Effector CD4-positive, alpha-beta T cell (primary cell): ENCODE results near the gene CMTM8.

Experiments used
- DNase-seq: peaks from one replicate; pipeline ENCODE4 v3.0.0-alpha.2; 2020

CMTM8 gene

GRCh38 chr3:32309654-32310242 lies 71.3 kb downstream of the CMTM8 start:
- no peak for DNase-seq

- DNase-seq, result no peak
Observed at GRCh38 chr3:32310336-32310735, 71.9 kb downstream of the CMTM8 start.

DNA sequence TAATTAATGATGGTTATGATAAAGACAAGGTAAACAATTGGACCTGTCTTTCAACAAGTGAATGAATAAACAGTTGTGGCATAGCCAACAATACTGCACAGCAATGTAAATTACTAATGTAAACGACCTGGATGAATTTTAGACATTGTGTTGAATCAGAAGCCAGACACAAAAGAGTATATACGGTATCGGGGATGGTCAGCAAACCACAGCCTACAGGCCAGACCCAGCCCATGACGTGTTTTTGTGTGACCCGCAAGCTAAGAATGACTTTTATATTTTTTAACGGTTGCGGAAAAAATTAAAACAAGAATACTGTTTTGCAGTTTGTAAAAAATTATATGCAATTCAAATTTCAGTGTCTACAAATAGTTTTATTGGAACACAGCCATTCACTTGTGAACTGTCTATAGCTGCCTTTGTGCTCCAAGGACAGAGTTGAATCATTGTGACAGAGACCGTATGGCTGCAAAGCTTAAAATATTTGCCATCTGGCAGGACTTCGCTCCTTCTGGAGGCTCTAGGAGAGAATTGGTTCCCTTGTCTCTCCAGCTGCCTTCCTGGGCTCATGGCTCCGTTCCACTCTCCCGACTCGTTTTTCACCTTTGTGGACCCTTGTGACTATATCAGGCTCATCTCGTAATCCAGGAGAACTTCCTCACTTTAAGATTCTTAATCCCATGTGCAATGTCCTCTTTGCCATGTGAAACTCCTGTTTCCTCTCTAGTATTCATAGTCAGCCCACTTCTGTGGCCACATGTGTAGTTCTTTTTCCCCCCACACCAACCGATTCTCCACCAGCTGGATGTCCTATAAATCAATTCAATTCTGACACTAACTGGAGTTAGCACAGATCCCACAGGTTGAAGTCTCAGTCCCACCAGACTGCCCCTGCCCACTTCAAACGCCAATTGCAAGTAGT lies 72.7 kb downstream of the CMTM8 start:
- DNase-seq, result no peak

DNA sequence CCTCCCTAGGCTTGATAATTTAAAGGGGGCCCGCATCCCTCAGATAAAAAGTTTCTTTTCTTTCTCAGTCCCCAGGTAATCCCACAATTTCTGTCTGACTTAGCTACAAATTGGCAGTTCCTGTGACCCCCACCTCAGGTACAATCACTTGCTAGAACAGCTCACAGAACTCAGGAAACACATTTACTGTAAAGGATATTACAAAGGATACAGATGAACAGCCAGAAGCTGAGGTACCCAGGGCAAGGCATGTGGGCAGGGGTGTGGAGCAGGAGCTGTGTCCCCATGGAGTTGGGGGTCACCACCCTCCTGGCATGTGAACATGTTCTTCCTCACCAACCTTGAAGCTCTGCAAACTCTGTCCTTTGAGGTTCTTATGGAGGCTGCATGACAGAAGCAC lies 73.8 kb downstream of the CMTM8 start:
- no peak for DNase-seq

DNA sequence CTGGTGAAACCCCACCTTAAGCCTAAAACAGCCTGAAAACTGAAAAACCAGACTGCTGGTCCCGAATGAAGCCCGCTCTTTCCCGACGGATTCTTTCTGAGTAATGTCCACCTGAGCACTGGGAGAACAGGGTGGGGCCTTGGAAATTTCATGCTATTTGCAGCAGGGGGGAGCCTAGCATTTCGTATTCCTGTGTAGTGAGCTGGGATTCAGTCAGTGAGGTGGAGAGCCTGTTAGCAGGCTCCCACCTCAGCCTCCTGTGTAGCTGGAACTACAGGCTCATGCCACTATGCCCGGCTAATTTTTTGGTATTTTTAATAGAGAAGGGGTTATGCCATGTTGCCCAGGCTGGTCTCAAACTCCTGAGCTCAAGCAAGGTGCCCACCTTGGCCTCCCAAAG lies 74.7 kb downstream of the CMTM8 start:
- DNase-seq, result no peak

DNA sequence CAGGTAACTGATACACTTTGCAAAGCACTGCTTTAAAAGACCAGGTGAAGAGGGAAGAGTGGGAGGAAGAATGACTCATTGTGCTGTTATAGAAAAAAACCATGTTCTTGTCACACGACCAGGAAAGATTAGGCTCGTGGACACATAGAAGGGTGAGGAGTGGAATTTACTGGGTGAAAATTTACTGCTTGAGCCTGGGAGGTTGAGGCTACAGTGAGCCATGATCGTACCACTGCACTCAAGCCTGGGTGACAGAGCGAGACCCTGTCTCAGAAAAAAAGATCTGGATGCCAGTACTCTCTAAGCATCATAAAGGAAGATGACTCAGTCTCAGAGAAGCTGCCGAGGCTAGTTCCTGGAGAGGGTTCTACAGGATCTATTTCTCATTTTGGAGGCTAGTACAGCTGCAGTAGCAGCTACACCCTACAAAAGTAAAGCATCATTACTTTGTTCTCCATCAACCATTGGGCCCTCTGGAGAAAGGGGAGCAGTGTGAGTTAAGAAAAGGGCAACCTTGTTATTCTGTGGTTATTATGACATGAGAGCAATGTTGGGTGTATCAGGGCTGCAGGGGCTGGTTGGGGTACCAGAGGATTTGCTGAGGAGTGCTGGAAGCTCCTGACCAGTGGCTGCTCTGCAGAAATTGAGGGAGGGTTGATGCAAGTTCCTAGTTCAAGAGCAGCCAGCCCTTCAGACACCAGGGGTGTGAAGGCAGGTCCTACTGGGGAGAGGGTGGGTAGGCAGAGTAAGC lies 75.4 kb downstream of the CMTM8 start:
- DNase-seq, result peak; percentile 6

GRCh38 chr3:32315441-32315840 lies 77.0 kb downstream of the CMTM8 start:
- no peak for DNase-seq

GRCh38 chr3:32316319-32316718 lies 77.8 kb downstream of the CMTM8 start:
- no peak for DNase-seq

- no peak for DNase-seq
Observed at GRCh38 chr3:32316976-32317375, 78.5 kb downstream of the CMTM8 start.

DNA sequence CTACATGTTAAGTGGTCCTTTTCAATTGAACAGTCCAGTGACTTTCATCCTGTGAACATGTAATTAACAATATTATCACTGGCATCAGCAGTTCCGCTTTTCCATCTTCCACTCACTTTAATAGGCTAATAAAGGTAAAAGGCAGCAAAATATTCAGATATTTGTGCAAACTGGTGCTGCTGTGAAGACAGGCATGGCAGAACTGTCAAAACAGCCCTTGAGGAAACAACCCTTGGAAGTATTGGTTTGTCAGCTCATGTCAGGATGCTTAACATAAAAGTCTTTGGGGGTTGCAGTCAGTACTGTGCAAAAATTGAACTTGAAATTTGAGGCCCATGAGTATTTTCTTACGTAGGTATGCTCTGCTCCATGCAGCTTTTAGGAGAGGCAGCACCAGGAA lies 81.1 kb downstream of the CMTM8 start:
- no peak for DNase-seq

DNA sequence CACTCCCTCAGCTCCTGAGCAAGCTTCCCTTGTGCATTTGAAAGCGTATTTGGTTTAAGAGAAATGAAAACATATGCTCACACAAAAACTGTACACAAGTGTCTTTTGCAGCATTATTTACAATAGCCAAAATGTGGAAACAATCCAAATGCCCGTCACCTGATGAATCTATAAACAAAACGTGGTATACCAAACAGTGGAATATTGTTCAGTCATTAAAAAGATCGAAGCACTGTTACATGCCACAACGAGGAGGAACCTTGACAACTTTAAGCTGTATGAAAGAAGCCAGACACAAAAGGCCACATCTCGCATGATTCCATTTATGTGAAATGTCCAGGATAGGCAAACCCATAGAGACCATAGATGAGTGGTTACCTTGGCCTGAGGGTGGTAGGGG lies 81.6 kb downstream of the CMTM8 start:
- no peak for DNase-seq

- no peak for DNase-seq
Observed at GRCh38 chr3:32321095-32321790, 82.8 kb downstream of the CMTM8 start.

DNA sequence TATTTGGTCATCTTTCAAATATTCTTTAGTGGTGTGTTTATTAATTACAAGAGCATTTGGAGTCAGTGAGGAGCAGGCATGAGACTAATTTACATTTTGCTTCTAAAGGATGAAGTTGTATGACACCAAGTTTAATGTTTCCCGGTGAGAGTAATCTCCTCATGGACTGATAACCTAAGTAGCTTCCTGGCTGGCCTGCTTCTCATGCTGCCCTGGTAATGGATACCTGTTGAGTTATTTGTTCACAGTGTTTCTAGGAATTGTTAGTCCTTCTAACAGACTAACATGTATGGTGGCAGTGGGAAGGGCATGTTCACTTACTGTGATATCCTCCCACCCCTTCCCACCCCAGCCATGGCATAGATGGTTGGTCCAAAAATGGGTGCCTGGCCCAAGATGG lies 83.8 kb downstream of the CMTM8 start:
- DNase-seq, result no peak

- DNase-seq, result no peak
Observed at GRCh38 chr3:32323604-32324003, 85.1 kb downstream of the CMTM8 start.

- no peak for DNase-seq
Observed at GRCh38 chr3:32325201-32325600, 86.7 kb downstream of the CMTM8 start.

DNA sequence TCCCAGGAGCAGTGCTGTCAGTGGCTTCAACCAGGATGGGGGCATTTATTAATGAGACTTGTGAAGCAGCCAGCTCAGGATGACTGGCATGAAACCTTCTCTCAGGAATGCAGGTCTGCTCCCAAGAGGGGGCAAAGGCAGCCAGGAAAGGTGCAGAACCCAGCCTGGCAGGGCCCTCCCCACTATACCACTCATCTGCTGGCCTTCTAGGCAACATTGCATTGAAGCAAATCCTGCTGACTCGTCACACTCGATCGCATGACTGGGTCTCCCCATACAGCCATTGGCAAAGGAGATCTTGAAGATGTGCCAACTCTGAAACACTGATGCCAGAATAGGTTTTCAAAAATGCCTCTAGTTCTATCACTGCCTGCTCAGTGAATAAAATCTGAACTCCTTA lies 87.4 kb downstream of the CMTM8 start:
- DNase-seq, result no peak

GRCh38 chr3:32326795-32327194 lies 88.3 kb downstream of the CMTM8 start:
- no peak for DNase-seq

- peak; percentile 26 for DNase-seq
Observed at GRCh38 chr3:32334675-32335074, 96.2 kb downstream of the CMTM8 start.

- DNase-seq, result no peak
Observed at GRCh38 chr3:32335365-32336112, 97.1 kb downstream of the CMTM8 start.

DNA sequence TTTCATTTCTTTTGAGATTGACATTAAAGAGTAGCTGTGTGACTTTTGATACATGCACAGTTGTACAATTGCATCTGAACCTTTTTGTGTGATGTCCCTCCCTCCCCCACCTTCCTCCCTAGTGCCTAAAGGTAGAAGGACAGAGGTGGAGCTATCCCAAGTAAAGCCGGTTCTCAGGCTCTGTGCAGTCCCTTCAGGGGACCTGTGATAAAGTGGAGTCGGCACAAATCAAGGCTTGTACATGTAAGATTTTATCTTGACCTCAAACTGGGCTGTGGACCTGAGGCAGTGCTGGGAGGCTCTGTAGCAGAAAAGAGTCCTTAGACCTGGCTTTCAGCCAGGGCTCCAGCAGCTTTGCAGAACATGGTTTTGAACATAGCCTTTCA lies 97.6 kb downstream of the CMTM8 start:
- DNase-seq, result no peak

- no peak for DNase-seq
Observed at GRCh38 chr3:32337505-32337904, 99.0 kb downstream of the CMTM8 start.

GRCh38 chr3:32340039-32340438 lies 101.6 kb downstream of the CMTM8 start:
- DNase-seq, result no peak
